Smooth muscle cell (in vitro differentiated cells): Measurements from ENCODE around the gene EXPH5. TPM values are rescaled to one million over a fixed set of nuclear protein-coding genes. Genes with fewer than 3 reads are reported as not detected.

Experiments used
- DNase-seq: peaks from one replicate; lab custom pipeline; 2025; ENCODE audit not compliant: unreplicated experiment; lab: John Stamatoyannopoulos, UW
- H2AFZ ChIP-seq: fragments of 200-600 bp; sonication (generic); 2 replicates; pipeline ENCODE4 v1.6.0; 2016; ENCODE audit warnings: antibody characterized with exemption, low read depth, mild to moderate bottlenecking
- H3F3A ChIP-seq: fragments of 200-600 bp; sonication (generic); 2 replicates; pipeline ENCODE4 v1.6.0; 2017; ENCODE audit warnings: antibody characterized with exemption, low read depth
- H3K27ac ChIP-seq: fragments of 200-600 bp; sonication (generic); 2 replicates; pipeline ENCODE4 v1.5.1; 2016; ENCODE audit warnings: low read depth, mild to moderate bottlenecking
- H3K27me3 ChIP-seq: fragments of 200-600 bp; sonication (generic); 2 replicates; pipeline ENCODE4 v1.6.1; 2016; ENCODE audit warnings: low read depth, mild to moderate bottlenecking
- H3K36me3 ChIP-seq: fragments of 200-600 bp; sonication (generic); 2 replicates; pipeline ENCODE4 v1.5.1; 2016; ENCODE audit warnings: low read depth
- H3K4me1 ChIP-seq: fragments of 200-600 bp; sonication (generic); 2 replicates; pipeline ENCODE4 v1.5.1; 2016; ENCODE audit warnings: low read depth
- H3K4me2 ChIP-seq: fragments of 200-600 bp; sonication (generic); 2 replicates; pipeline ENCODE4 v1.6.0; 2016; ENCODE audit warnings: mild to moderate bottlenecking
- H3K4me3 ChIP-seq: fragments of 200-600 bp; sonication (generic); 2 replicates; pipeline ENCODE4 v1.5.1; 2016; ENCODE audit warnings: mild to moderate bottlenecking
- H3K79me2 ChIP-seq: fragments of 200-600 bp; sonication (generic); 2 replicates; pipeline ENCODE4 v1.6.0; 2016; ENCODE audit warnings: low read depth, mild to moderate bottlenecking
- H3K9ac ChIP-seq: fragments of 200-600 bp; sonication (generic); 2 replicates; pipeline ENCODE4 v1.6.0; 2016; ENCODE audit warnings: low read depth
- H3K9me3 ChIP-seq: fragments of 200-600 bp; sonication (generic); replicated peaks from 2 replicates; pipeline ENCODE4 v1.5.1; 2016; ENCODE audit warnings: low read depth
- H4K20me1 ChIP-seq: fragments of 200-600 bp; sonication (generic); 2 replicates; pipeline ENCODE4 v1.6.0; 2016; ENCODE audit warnings: low read depth
- CTCF ChIP-seq: fragments of 200-600 bp; sonication (generic); IDR thresholded peaks from 2 replicates; pipeline ENCODE4 v1.5.1; 2017; ENCODE audit warnings: borderline replicate concordance, mild to moderate bottlenecking, antibody characterized with exemption; ENCODE audit not compliant: insufficient read depth, poor library complexity, severe bottlenecking
- WGBS: methylation state at CpG from one replicate; pipeline ENCODE4 v1.1.7; 2016; ENCODE audit warnings: low lambda C conversion rate; 5-methylcytosine and 5-hydroxymethylcytosine counted together
- polyA plus RNA-seq: library from polyadenylated mRNA; unstranded; fragments of >200 nt; fragmentation: Nextera tagmentation; extraction: Ambion mirVana; gene quantifications from 2 replicates; pipeline ENCODE4 v1.2.1, GENCODE V29; 2016
- total RNA-seq: library from RNA; depleted of rRNA; stranded (reverse); fragments of >200 nt; gene quantifications from 2 replicates; pipeline ENCODE4 v1.2.3, GENCODE V29; 2014

The EXPH5 gene
- total and polyA plus RNA-seq, 2 experiments from 2014 or later = 0.54 to 6.9 TPM

- no peak for TF ChIP-seq CTCF
- H3K27me3 ChIP-seq = no peaks in the 10 kb centered on the region
- no peak overlapping the region for H2AFZ ChIP-seq
- H3F3A ChIP-seq = peaks cover 23% of the 10 kb centered on the region
- H3K9ac ChIP-seq = no peak overlapping the region
- H3K79me2 ChIP-seq = no peaks in the 10 kb centered on the region
- no peaks in the 10 kb centered on the region for H3K36me3 ChIP-seq
- H3K4me3 ChIP-seq = no peak overlapping the region
- peaks cover 19% of the 10 kb centered on the region for H3K4me1 ChIP-seq
- H3K9me3 ChIP-seq = no peaks in the 10 kb centered on the region
- DNase-seq = no peak
- H3K27ac ChIP-seq = peak overlapping the region; percentile 60
- 20% methylated on average over 2 of the region's 2 CpGs for WGBS
- H4K20me1 ChIP-seq = no peaks in the 10 kb centered on the region
- peak overlapping the region; percentile 62 for H3K4me2 ChIP-seq
Observed at GRCh38 chr11:108559340-108559739, 34.2 kb downstream of the EXPH5 start.

GRCh38 chr11:108558222-108558621 is 35.3 kb downstream of the EXPH5 start:
- no peaks in the 10 kb centered on the region for H3K36me3 ChIP-seq

GRCh38 chr11:108556019-108556418 is 37.5 kb downstream of the EXPH5 start:
- 72% methylated on average over 2 of the region's 2 CpGs for WGBS

More at GRCh38 chr11:108558222-108558621, 35.3 kb downstream of the EXPH5 start:
- no peak overlapping the region for H3K4me3 ChIP-seq
- TF ChIP-seq CTCF = no peak
- H3K27ac ChIP-seq = no peak overlapping the region
- H3K4me1 ChIP-seq = peaks cover 14% of the 10 kb centered on the region
- no peaks in the 10 kb centered on the region for H3K9me3 ChIP-seq
- H3F3A ChIP-seq = peaks cover 23% of the 10 kb centered on the region
- no peak overlapping the region for H3K4me2 ChIP-seq
- DNase-seq = no peak
- no peaks in the 10 kb centered on the region for H3K27me3 ChIP-seq
- no peaks in the 10 kb centered on the region for H3K79me2 ChIP-seq
- 70% methylated on average over 2 of the region's 2 CpGs for WGBS
- no peak overlapping the region for H3K9ac ChIP-seq
- H2AFZ ChIP-seq = no peak overlapping the region
- no peaks in the 10 kb centered on the region for H4K20me1 ChIP-seq

More at GRCh38 chr11:108556019-108556418, 37.5 kb downstream of the EXPH5 start:
- no peak overlapping the region for H2AFZ ChIP-seq
- no peak overlapping the region for H3K4me2 ChIP-seq
- no peak overlapping the region for H3K9ac ChIP-seq
- no peak overlapping the region for H3K27ac ChIP-seq
- no peaks in the 10 kb centered on the region for H3K36me3 ChIP-seq
- no peak for TF ChIP-seq CTCF
- no peaks in the 10 kb centered on the region for H3K9me3 ChIP-seq
- no peak for DNase-seq
- H3K27me3 ChIP-seq = no peaks in the 10 kb centered on the region
- H3F3A ChIP-seq = peaks cover 14% of the 10 kb centered on the region
- peaks cover 11% of the 10 kb centered on the region for H3K4me1 ChIP-seq
- H3K79me2 ChIP-seq = no peaks in the 10 kb centered on the region
- no peaks in the 10 kb centered on the region for H4K20me1 ChIP-seq
- no peak overlapping the region for H3K4me3 ChIP-seq
